OCI-M2 (cell line): ENCODE measurements around the gene AURKB.
"Not testable (repeated sequence)": the region's sequence is repeated elsewhere in the genome, so short reads cannot be mapped to it uniquely, and the experiment has no call there.

Experiments
- DNase-seq: peaks from one replicate; lab custom pipeline; 2025; ENCODE audit not compliant: unreplicated experiment; lab: John Stamatoyannopoulos, UW

Gene AURKB

DNA sequence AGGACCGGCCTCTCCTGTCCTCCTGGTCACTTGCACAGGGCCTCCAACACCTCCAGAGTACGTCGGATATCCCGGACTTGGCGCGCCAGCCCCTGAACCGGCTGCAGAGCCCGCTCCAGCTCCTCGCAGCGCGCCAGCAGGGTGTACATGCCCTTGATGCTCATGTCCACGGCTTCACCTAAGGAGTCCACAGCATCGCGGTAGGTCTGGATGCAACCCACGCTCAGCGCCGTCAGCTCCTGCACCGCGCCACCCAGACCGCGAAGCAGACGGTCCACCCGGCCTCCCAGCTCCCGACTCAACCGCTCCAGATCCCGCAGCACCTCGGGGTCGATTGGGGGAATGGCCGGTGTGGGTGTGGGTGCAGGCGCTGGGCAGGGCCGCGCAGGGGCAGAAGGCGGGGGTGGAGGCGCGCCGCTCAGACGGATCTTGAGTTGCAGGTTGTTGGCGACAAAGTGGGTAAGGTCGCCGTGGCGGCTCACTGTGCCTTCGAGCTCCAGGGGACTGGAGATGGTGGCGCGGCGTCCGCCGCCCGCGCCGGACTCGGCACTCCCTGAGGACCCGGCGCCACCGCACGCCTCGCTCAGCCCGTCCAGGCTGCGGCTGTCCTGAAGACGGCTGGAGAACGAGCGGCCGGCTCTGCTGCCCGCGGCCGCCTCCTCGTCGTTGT lies 21.2 kb downstream of the AURKB start:
- no peak for DNase-seq

DNA sequence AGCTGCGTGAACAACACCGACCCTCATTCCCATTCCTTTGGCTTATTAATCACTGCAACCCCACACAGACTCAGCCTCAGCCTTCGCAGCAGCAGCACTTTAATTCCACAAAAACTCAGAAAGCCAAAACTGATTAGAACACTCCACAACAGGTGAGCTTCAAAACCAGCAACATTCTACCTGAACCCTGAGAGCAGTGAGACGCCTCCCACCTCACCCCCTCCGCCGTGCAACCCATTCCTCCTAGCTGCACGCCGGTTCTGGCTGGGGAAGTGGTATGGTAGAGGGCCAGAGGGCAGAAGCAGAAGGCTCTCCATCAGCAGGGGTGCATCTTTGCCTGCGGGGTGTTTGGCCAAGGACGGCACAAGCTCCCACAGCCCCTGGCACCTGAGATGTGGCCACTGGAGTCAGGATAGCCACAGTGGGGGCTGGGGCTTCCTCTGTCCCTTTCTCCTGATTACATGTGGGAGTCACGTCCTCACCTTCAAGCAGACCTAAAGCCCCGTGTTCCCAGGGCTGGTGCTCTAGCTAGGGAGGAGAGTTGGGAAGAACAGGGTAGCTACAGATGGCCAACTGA lies 22.0 kb downstream of the AURKB start:
- no peak for DNase-seq

DNA sequence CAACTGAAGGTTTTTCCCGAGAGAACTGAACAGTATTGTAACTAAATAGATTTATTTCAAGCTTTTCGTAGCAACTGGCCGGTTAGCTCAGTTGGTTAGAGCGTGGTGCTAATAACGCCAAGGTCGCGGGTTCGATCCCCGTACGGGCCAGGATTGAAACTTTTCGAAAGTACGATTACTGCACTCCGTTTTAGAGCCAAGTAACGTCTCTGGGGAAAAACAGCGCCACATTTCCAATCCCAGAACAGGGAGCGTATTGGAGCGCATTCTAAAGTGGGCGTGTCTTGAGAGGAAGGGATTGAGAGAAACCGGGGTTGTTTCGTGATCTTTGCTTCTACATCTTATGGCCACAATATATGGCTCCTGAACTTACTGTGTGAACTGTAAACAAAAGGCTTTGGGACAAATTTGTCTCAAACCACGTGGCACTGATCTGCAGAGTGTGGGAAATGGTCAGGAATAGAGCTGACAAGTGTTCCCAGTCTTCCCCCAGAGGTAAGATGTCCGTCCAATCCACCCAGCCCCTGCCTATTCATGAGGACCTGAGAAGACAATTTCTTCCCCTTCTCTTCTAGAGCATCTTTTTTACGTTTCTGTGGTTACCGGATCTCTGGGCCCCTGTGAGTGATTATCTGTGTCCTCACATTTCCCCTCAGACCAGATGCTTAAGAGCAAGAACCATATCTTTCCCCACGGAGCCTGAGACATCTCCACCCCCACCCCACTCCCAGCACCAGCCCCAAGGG lies 22.7 kb downstream of the AURKB start:
- peak; percentile 95 for DNase-seq

DNA sequence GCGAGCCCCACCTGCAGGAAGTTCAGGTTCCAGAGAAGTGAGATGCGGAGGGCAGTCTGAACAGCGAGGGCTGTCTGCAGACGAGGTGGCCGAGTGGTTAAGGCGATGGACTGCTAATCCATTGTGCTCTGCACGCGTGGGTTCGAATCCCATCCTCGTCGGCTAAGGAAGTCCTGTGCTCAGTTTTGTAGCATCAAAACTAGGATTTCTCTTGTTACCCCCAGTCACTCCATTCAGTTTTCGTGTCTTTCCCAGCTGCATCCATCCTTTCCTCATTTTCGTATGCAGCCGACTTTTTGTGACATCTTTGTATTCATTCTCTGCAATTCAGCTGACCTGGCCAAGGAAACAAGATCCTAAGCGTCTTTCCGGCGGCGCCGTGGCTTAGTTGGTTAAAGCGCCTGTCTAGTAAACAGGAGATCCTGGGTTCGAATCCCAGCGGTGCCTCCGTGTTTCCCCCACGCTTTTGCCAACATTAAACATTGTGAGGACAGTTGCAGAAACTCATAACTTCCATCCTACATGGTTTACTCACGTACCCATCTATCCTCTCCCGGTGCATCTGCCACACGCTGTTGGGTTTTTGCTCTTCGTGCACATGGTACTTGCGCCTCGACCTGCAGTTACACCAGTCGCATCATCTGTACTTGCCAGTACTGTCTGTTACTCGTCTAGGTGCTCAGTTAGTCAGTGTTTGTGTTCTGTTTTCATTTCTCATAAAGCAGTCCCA lies 23.4 kb downstream of the AURKB start:
- peak; percentile 93 for DNase-seq

DNA sequence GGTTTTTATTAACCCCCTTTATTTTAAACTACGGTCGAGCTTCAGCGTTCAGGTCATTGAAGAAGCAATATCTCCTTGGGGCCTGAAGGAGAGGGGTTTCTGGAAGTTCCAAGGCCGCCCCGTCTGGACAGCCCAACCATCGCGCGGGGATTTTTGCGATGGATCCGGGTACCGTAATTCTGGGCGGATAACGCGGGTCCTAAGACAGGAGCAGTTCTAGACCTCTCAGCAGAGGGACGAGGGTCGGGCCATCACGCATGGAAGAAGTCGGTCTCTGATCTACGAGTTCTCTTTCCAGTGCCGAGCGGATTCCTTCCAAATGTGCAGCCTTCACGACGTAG lies 24.0 kb downstream of the AURKB start:
- no peak for DNase-seq

DNA sequence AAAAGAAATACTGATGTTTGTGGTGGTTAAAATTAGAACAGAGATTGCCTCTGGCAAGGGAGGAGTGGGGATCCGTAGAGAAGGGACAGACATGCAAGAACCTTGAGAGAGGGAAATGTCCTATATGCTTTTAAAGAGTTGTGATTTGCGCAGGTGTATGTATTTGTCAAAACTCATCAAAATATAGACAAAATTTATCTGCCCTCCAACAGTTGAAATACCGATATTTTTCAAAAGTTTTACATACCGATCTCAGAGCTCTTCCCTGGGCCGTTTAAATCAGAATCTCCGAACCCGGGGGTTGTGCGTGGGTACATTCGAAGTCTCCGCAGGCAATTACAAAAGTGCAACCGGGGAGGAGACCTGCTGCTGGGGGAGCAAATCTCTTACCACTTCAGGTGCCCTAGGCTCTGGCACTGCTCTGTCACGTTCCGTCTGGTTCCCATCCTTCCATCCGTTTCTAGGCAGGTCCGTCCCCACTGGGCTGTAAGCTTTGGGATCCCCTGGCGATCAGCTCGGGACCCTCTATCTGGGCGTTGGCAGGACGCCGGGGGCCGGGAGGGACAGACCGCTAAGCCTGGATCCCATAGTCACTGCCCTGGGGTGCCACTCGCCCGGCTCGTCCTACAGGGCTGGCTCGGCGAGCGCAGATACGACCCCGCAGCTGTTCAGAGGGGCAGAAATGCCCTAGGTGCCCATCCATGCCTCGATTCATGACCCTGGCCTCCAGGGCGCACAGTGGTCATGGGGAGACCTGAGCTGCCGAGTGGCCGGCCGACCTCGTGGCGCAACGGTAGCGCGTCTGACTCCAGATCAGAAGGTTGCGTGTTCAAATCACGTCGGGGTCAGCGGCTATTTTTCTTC lies 24.6 kb downstream of the AURKB start:
- DNase-seq, result no peak

DNA sequence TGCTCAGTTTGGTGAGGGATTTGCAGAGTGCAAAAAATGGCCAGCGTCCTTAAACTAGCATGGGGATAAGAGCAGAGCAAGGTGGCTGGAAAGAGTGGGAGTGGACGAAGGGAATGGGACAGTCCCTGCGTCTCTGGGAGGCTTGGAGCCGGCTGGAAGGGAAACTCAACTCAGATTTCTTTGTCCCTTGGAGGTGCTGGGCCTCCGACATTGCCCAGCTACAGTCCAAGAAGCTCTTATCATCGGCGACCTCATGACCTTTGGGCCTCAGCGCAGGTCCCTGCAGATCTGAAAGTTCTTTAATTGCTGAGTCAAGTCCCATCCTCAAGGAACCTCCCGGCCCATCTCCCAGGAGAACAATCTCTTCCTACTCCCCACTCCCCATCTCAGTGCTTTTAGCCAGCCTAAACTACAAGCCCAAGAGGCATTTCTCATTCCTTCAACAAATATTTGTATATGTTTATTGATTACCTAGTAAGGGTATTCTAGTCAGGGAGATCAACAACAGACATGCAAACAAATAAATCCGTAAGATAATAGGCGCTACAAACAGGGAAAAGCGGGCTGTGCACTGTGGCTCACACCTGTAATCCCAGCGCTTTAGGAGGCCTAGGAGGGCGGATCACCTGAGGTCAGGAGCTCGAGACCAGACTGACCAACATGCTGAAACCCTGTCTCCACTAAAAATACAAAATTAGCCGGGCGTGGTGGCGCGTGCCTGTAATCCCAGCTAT lies 33.2 kb downstream of the AURKB start:
- no peak for DNase-seq

DNA sequence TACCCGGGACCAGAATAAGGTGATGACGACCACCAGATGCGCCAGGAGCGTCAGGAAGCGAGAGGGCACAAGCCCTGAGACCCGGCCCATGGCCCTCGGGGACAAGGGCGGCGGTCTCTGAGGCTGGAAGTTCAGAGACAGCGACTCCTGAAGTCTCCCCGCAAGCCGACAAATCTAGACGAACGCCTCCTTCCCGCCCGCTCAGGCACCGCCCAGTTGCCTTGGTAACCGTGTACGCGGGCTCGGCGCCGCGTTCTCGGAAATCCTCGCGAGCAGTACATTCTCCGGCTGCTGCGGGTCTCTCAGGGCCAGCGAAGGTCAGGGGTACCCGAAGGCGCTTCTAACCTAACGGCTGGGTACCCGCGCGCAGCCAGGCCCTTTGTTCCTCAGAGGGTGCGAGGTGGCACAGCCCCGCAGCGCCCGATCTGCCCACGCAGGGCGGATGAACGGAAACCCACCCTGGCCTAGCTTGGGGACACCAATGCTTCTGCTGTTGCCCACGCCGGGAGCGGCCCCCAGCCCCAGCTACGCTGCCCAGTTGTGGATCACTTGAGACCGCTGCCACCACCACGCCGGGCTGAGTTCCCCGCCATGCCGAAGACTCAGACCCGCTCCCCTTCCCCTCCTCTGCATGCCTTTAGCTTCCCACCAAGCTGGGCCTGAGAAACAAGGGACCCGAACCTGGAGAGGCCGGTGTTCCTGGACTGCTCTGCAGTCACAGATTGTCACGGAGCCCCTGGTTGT lies 34.0 kb downstream of the AURKB start, which contains the start of gene TMEM107:
TSS of gene TMEM107 (minus strand) at position 184 of the 744 bp plus-strand sequence. CDS start at position 90, 94 bp downstream.
- no peak for DNase-seq

DNA sequence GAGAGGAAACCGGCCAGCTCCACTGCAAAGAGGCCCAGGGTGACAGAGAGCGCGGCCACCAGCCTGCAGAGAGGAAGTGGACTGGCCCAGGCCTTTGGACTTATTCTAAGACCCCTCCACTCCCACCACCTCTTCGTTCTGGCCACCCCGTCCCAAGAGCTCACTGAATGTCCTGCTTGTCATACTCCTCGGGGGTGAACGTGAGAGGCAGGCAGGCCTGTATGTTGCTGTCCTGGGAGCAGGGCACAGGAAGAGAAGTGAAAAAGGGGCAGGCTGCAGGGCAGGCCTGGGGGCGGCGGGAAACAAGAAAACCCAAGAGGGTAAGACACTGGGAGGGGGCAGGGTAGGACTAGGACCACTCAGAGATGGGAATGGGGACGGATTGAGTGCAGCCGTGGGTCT lies 34.6 kb downstream of the AURKB start:
- no peak for DNase-seq

DNA sequence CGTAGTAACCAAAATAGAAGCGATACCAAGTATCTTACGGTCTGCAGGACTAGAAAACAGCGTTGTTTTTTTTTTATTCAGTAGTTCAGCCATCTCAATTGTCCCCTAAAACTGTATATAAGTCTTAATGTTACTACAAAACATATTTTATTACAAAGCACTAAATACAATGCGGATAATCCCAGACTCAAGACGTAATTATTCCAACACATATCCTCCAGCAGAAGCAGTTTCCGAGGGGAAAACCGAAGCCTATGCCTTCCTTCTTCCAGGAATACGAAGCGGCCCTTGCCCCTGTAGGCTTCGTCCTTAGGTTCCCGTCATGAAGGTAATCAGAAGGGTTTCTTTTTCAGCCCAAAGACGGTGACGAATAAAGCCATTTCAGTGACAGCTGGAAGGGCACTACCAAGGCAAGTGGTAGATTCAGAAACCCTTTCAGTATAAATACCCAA lies 36.5 kb downstream of the AURKB start:
- DNase-seq, result no peak

DNA sequence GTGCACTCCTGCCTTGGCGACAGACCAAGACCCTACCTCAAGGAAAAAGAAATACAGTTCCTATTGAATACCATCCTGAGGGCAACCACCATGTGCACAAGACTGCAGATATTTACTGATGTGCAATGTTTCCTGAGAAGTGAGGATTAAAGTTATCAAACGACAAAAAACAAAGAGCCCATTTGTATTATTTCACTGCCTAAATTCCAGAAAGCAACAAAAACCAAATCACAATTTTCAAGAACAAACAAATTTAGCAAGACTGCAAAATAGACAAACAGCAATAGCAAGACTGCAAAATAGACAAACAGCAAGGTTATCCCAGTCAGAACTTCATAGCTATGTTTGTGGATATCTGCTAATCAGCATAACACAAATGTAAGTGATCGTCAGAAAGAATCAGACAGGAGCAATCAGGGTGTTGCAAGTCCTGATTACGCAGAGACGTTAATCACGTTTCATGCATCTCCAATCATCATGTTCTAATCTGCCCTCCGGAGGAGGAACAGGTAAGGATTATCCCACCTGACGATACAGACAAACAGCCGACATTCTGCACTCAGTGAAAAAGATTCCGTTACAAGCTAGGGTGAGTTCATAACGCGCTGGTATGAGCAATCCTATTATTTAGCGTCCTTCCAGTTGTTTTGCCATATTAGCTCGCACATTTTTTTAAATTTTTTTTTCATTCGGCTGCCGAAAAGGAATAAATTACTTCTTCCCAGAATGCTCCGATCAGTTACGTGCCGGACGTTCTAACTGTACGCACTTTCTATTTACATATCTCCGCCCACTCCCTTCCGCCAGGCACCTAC lies 37.1 kb downstream of the AURKB start:
- DNase-seq, result peak; percentile 90

DNA sequence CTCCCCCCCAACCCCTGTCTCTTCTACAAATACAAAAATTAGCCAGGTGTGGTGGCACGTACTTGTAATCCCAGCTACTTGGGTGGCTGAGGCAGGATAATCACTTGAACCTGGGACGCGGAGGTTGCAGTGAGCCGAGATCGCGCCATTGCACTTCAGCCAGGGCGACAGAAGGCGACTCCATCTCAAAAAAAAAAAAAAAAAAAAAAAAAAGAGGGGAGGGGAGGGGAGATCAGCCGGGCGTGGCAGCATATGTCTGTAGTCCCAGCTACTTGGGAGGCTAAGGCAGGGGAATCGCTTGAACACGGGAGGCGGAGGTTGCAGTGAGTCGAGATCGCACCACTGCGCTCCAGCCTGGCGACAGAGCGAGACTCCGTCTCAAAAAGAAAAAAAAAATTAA lies 40.2 kb downstream of the AURKB start:
- not testable (repeated sequence) for DNase-seq

DNA sequence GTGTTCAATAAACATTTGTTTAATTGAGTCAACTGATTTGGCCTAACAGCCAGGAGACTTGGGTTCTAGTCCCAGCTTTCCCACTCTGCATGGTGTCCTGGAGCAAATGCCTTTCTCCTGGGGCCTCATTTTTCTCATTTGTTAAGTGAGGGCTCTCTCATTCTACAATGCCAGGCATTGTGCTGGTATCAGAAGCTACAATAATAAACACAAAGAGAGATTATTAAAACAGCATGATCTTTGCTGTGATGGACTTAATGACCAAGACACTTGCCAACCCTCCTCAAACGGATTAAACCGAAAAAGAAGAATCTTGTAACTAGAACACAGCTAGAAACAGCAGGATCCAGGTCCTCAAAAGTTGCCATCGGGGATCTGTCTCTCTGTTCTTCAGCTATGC lies 42.8 kb downstream of the AURKB start:
- no peak for DNase-seq

DNA sequence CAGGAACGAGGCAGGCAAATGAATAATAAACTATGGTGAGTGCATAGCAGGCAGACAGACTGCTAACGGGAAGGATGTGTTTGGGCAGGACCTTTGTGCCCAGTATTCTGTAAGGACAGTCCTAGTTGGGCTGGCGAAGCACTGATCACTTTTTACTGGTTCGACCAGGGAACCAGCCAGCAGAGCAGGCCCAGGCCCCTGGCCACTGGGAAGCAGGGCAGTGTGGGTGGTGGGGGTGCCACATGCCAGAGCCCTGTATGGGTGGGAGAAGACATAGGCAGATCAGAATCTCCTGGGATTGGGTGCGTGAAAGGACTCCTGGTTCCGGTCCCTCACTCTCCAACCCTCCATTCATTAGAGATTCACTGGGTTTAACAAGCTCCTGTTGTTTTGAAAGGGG lies 43.6 kb downstream of the AURKB start:
- DNase-seq, result no peak

DNA sequence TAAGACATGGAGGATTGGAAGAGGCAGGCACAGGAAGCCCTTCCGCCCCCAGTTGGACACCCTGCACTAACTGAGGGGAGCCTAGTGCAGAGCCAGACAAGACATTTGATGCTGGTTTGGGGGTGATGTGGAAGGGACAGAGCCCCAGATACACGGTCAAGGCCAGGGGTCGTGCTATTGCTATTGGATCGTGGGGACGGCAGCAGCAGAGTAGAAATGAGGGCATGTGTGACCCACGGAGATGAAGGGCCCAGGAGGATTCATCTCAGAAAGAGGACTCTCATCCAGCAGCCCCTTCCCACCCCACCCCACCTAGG lies 45.6 kb downstream of the AURKB start:
- DNase-seq, result no peak

DNA sequence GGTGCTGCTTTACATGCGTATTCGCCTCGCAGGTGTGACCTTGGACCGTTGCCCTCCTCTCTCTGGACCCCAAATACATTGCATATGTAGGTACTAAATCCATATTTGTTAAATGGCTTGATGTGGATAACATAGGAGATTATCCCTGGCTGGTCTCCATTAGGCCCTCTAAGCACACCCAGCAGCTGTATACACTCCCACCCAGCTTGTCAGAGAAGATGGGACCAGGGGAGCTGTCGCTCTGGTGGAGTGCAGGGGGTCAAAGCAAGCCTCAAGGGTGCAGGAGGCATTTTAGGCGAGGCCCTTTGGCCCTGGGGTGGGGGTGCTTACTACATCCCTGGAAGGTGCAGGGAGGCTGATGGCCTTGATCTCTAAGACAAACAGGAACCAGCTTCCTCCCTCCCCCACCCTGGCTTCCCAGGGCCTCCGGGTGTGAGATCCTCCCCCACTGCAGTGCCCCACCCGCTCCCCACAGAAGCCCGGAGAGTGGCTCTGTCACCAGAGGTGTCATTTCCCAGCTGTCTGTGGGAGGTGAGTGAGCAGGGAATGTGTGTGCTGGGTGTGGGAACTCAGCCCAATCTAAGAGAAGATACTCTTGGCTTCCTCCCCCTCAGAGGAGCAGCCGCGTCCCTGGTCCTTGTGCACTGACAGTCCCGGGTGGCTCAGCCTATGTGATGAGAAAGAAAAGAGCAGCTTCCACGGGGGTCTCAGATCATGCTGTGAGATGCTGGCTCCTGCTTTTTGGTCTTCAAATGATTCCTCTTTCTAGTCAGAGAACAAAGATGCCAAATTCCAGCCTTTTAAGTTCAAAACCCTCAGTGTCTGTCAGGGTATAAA lies 46.2 kb downstream of the AURKB start:
- peak; percentile 36 for DNase-seq
